CD4-positive, alpha-beta T cell treated with Interleukin-4 for 1 hour (primary cell): ENCODE measurements around the gene TRERF1.
"Not testable (repeated sequence)": the region's sequence is repeated elsewhere in the genome, so short reads cannot be mapped to it uniquely, and the experiment has no call there.

ENCODE experiments used
- DNase-seq, 2 donors: peaks; one replicate each; pipeline ENCODE4 v3.0.0-alpha.2; 2020 to 2022

TRERF1 gene

GRCh38 chr6:42216495-42216894 is 235.2 kb downstream of the TRERF1 start:
- DNase-seq, result not testable (repeated sequence)

GRCh38 chr6:42212442-42212841 is 239.3 kb downstream of the TRERF1 start:
- DNase-seq, result no peak

GRCh38 chr6:42211726-42212125 is 240.0 kb downstream of the TRERF1 start:
- DNase-seq, result no peak

DNA sequence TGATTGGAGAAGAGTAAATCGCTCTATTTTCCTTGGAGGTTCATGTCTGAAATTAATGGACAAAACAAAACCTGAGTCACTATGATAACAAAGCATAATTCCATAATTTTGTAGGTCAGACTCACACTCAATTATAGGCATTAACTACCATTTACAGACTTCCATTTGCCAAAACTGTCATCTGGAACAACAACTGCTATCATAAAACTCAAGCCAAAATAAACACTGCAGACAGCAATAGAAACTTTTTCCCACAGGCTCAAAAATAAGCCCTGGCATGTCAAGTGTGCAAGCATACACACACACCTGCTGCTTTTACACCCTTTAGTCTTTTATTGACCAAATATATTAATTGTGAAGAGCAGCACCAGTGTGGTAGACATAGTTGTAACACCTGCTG is 241.2 kb downstream of the TRERF1 start:
- no peak for DNase-seq

GRCh38 chr6:42207559-42207958 is 244.2 kb downstream of the TRERF1 start:
- DNase-seq, result not testable (repeated sequence)

GRCh38 chr6:42204768-42205282 is 246.9 kb downstream of the TRERF1 start:
- DNase-seq, result no peak

DNA sequence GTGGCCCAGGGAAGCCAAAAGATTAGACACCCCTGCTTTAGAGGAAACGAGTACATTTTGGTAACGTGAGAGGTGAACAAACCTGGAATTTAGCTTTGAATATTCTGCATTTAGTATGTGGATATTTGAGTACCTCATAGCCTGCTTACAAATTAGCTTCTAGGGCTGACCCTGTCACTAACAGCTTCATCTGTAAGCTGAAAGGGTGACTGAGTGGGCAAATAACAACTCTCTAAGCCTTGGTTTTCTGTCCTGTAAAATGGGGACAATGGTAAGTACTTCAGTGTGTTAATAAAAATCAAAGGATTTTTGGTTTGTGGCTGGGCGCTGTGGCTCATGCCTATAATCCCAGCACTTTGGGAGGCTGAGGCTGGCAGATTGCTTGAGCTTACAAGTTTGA is 248.5 kb downstream of the TRERF1 start:
- DNase-seq, result no peak

DNA sequence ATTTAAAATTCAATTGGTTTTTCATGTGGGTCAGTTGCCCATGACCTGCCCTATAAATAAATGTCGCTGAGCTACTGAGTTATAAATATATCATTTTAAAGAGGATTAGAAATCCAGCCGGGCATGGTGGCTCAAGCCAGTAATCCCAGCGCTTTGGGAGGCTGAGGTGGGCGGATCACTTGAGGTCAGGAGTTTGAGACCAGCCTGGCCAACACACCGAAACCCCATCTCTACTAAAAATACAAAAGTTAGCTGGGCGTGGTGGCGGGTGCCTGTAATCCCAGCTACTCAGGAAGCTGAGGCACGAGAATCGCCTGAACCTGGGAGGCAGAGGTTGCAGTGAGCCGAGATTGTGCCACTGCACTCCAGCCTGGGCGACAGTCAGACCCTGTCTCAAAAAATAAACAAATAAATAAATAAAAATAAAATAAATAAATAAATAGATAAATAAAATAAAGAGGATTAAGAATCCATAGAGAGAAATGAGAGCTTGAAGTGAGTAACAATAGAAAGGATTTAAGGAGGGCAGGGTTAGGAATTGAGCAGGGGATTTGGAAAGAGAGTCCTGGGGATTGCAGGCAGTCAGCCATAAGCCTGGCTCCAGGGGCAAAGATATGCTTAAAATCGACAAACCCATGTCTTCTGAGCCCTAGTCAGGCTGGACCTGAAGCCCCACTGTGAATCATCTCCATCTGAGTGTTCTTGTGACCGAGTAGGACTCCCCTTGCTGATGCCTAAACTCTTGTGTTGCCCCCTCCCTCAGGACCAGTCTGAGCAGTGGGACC is 249.4 kb downstream of the TRERF1 start:
- not testable (repeated sequence) for DNase-seq

DNA sequence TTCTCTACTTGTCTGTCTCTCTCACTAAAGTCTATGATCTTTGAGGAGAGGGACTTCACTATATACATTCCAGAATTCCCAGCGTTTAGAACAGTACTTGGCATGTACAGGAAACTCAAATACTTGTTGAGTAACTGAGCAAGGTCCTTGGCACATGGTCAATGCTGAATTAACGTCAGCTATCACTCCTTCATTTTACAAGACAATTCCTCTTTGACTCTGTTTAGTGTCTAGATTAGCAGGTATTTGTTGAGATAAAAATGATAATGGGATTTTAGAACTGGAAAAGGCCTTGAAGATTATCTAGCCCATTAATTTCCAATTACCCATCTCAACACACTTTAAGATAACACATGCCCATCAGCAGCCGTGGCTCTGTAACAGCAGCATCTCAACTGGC is 250.3 kb downstream of the TRERF1 start:
- DNase-seq, result no peak

GRCh38 chr6:42200035-42200434 is 251.7 kb downstream of the TRERF1 start:
- DNase-seq, result no peak

DNA sequence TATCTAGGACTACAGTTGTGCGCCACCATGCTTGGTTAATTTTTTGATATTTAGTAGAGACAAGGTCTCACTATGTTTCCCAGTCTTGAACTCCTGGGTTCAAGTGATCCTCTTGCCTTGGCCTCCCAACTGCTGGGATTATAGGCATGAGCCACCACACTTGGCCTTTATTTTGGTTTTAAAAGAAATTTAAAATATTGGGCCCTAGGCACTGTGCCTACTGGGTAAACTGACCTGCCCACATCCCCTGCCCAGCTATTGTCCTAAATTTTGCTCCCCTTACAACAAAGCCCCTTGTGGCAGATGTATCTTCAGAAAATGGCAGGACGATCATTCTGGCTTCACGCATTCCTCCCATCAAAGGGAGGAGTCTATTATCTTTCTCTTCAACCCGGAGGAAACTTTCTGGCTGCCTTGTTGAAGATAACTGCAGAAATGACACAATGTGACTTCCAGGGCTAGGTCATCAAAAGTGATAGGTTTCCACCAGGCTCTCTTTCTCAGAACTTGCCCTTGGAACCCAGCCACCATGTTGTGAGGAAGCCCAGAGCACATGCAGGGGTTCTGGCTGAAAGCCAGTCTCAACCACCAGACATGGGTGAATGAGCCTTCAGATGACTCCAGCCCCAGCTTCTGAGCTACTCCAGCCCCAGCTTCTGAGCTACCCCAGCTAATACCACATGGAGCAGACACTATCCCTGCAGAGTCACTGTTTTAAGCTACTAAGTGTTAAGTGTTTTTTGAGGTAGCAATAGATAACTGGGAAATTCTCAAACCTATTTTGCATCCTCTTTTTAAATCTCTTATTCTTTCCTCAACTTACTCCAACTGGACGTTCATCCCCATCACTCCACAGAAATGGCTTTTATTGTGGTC is 252.4 kb downstream of the TRERF1 start:
- DNase-seq, result no peak

- DNase-seq, result no peak
These were observed 254.0 kb downstream of the TRERF1 start for GRCh38 chr6:42197555-42198362.

GRCh38 chr6:42195415-42195814 is 256.3 kb downstream of the TRERF1 start:
- DNase-seq, result no peak

GRCh38 chr6:42194056-42194455 is 257.7 kb downstream of the TRERF1 start:
- DNase-seq, result no peak

DNA sequence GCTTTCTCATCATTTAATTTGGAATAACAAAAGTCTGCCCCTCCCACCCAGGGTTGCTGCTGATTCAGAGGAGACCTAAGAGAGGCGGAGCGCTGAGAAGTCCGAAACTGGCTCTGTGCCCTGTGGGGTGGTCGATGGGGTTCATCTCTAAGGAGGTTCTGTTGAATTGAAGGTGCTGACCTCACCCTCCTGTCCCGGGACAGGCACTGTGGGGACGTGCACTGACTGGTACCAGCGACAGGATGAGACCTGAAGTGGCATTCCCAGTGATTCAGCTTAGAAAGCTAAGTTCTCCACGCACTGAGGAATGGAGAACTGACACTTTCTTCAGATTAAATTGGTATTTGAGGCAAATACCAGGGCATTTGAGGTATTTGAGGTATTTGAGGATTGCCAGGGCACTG is 258.2 kb downstream of the TRERF1 start:
- no peak for DNase-seq

DNA sequence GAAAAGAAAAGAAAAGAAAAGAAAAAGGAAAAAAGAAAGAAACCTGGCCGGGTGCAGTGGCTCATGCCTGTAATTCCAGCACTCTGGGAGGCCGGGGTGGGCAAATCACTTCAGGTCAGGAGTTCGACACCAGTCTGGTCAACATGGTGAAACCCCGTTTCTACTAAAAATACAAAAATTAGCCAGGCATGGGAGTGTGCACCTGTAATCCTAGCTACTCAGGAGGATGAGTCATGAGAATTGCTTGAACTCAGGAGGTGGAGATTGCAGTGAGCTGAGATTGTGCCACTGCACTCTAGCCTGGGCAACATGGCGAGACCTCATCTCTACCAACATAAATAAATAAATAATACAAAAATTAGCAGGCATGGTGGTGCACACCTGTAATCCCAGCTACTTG is 259.3 kb downstream of the TRERF1 start:
- not testable (repeated sequence) for DNase-seq

DNA sequence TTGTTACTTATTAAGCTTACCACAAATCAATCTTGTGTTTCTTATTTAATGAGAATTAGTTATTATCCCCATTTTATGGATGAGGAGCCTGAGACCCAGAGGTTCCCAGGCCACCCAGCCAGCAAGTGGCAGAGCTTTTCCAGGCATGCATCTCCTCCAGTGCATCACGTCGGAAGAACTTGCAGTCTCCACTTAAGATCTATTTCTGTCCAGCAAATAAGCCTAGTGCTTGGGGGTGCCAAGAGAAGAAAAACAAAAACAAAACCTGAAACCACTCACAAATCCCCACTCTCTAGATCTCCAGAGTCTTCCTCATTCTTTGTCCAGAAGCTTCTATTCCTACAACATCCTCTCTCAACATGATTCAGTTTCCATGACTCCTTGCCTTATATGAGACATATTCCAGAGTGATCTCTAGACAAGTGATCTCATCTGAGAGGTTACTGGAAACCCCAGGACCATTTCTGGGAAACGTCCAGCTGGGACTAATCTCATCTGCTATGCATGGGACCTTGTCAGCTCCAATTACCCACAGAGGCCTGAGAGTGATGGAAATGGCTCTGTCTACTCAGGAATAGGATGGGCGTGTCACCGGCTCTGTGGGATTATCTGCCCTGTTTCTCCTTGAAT is 261.1 kb downstream of the TRERF1 start:
- no peak for DNase-seq

DNA sequence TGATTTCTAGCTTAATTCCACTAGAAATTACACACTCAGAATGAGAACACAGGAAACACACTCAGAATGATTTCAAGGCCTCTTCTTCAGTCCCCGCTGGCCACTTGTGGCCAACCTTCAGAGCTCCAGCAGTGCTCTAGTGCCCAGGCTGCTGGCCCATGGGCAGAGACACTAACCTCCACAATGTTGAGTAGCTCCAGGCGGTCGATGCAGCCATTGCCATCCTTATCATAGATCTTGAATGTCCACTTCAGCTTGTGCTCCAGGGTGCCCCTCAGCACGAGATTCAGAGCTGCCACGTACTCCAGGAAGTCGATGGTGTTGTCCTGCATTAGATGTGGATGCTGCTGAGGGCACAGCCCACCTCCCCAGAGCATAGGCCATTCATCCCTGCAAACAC is 263.3 kb downstream of the TRERF1 start:
- DNase-seq, result no peak

GRCh38 chr6:42185597-42185996 is 266.1 kb downstream of the TRERF1 start:
- no peak for DNase-seq

DNA sequence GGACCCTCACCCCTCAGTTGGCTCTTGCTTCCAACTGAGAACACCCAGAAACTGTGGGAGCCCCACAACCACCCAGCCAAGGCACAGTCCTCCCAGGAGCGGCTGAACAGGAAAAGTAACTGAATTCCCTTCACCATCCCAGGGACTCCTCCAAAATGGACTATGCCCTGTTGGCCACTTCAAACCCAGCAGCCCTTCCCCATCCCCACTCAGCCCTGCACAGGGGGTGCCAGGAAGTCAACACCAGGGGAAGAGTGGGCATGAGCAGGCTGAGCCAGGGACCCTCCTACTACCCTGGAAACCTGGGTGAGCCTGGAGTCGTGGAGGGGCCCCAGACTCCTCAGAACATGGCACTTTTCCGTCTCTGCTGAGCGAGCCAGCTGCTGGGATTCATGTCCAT is 267.3 kb downstream of the TRERF1 start:
- no peak for DNase-seq

- DNase-seq, result no peak
These were observed 269.6 kb downstream of the TRERF1 start for GRCh38 chr6:42182101-42182500.

DNA sequence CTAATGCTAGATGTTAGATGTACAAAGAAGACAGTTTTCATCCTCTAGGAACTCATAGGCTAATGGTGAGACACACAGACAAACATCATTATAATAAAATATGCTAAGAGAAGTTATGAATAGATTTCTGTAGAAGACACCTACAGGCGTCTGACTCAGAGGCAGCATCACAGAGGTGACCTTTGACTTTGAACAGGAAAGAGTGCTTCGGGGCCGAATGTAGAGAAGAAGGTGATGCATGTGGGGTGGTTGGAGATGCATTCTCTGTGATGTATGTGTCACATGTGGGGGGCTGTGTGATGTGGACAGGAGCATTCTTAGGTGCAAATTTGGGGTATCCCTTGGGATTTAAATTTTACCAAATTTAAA is 271.8 kb downstream of the TRERF1 start:
- no peak for DNase-seq
